ENCODE results near the gene PRICKLE2. TPM values are rescaled to one million over a fixed set of nuclear protein-coding genes. Genes with fewer than 3 reads are reported as not detected.

The PRICKLE2 gene
- total and polyA plus RNA-seq, 2 experiments from 2014 or later: 8.5 to 30.3 TPM

- 0% methylated on average over 1 of the region's 1 CpG for WGBS (ENCODE audit: low lambda C conversion rate, missing lambda C conversion rate)
- H2AFZ ChIP-seq: no peak overlapping the region
- DNase-seq (ENCODE audit: low spot score): no peak
- H3K9me2 ChIP-seq (replicated peaks; ENCODE audit: insufficient read depth): no peaks in the 10 kb centered on the region
- peaks cover 10% of the 10 kb centered on the region for H3K4me1 ChIP-seq (ENCODE audit: insufficient read depth)
- H4K20me1 ChIP-seq (ENCODE audit: insufficient read depth, poor library complexity, severe bottlenecking): no peaks in the 10 kb centered on the region
- H3K27me3 ChIP-seq: no peaks in the 10 kb centered on the region
- H3K79me2 ChIP-seq: no peaks in the 10 kb centered on the region
- no peaks in the 10 kb centered on the region for H3K9me3 ChIP-seq (ENCODE audit: low read depth)
- no peaks in the 10 kb centered on the region for H3K36me3 ChIP-seq (replicated peaks; ENCODE audit: insufficient read depth, low read depth)
- peak overlapping the region; percentile 62 for H3K27ac ChIP-seq
- no peak for TF ChIP-seq EZH2 (IDR thresholded peaks at IDR 0.05; ENCODE audit: borderline replicate concordance)
- no peak for TF ChIP-seq CTCF (IDR thresholded peaks at IDR 0.05; ENCODE audit: poor library complexity)
- TF ChIP-seq EZH2phosphoT487 (IDR thresholded peaks at IDR 0.05; ENCODE audit: low read depth, severe bottlenecking, unreplicated experiment): no peak
- H3K4me3 ChIP-seq: no peak overlapping the region
- H3K4me2 ChIP-seq: no peak overlapping the region
Observed at GRCh38 chr3:64110071-64110470, 115.2 kb downstream of the PRICKLE2 start.

- Histone ChIP-seq H2AFZ (no peak overlapping the region), H3K4me2 (no peak overlapping the region), H3K36me3 (replicated peaks; ENCODE audit: insufficient read depth, low read depth) (no peaks in the 10 kb centered on the region), H3K9me3 (ENCODE audit: low read depth) (no peaks in the 10 kb centered on the region), H3K4me3 (no peak overlapping the region), H3K27ac (peak overlapping the region; percentile 62), H4K20me1 (ENCODE audit: insufficient read depth, poor library complexity, severe bottlenecking) (no peaks in the 10 kb centered on the region), H3K27me3 (no peaks in the 10 kb centered on the region), H3K9me2 (replicated peaks; ENCODE audit: insufficient read depth) (no peaks in the 10 kb centered on the region), H3K79me2 (no peaks in the 10 kb centered on the region), H3K4me1 (ENCODE audit: insufficient read depth) (peaks cover 16% of the 10 kb centered on the region)
- DNase-seq (ENCODE audit: low spot score): peak; percentile 40
- TF ChIP-seq EZH2 (IDR thresholded peaks at IDR 0.05; ENCODE audit: borderline replicate concordance): no peak
- TF ChIP-seq CTCF (IDR thresholded peaks at IDR 0.05; ENCODE audit: poor library complexity): no peak
- no peak for TF ChIP-seq EZH2phosphoT487 (IDR thresholded peaks at IDR 0.05; ENCODE audit: low read depth, severe bottlenecking, unreplicated experiment)
- WGBS (ENCODE audit: low lambda C conversion rate, missing lambda C conversion rate): 67% methylated on average over 1 of the region's 1 CpG
Observed at GRCh38 chr3:64109438-64109837, 115.8 kb downstream of the PRICKLE2 start.

GRCh38 chr3:64108784-64109317, 116.4 kb downstream of the PRICKLE2 start:
- Histone ChIP-seq H3K4me2 (no peak overlapping the region), H4K20me1 (ENCODE audit: insufficient read depth, poor library complexity, severe bottlenecking) (no peaks in the 10 kb centered on the region), H3K27ac (peak overlapping the region; percentile 62), H3K36me3 (replicated peaks; ENCODE audit: insufficient read depth, low read depth) (no peaks in the 10 kb centered on the region), H3K9me2 (replicated peaks; ENCODE audit: insufficient read depth) (no peaks in the 10 kb centered on the region), H3K27me3 (no peaks in the 10 kb centered on the region), H3K79me2 (no peaks in the 10 kb centered on the region), H3K9me3 (ENCODE audit: low read depth) (no peaks in the 10 kb centered on the region), H3K4me3 (no peak overlapping the region), H3K4me1 (ENCODE audit: insufficient read depth) (peaks cover 20% of the 10 kb centered on the region), H2AFZ (no peak overlapping the region)
- no peak for TF ChIP-seq EZH2 (IDR thresholded peaks at IDR 0.05; ENCODE audit: borderline replicate concordance)
- DNase-seq (ENCODE audit: low spot score): no peak
- WGBS (ENCODE audit: low lambda C conversion rate, missing lambda C conversion rate): 93% methylated on average over 7 of the region's 7 CpGs

- Histone ChIP-seq H3K4me2 (no peak overlapping the region), H2AFZ (no peak overlapping the region), H3K9me3 (ENCODE audit: low read depth) (no peaks in the 10 kb centered on the region), H3K79me2 (peaks cover under 1% of the 10 kb centered on the region), H4K20me1 (ENCODE audit: insufficient read depth, poor library complexity, severe bottlenecking) (no peaks in the 10 kb centered on the region), H3K27me3 (no peaks in the 10 kb centered on the region), H3K9me2 (replicated peaks; ENCODE audit: insufficient read depth) (no peaks in the 10 kb centered on the region), H3K36me3 (replicated peaks; ENCODE audit: insufficient read depth, low read depth) (no peaks in the 10 kb centered on the region), H3K27ac (no peak overlapping the region), H3K4me1 (ENCODE audit: insufficient read depth) (peaks cover 20% of the 10 kb centered on the region), H3K4me3 (no peak overlapping the region)
- TF ChIP-seq EZH2 (IDR thresholded peaks at IDR 0.05; ENCODE audit: borderline replicate concordance) (no peak), CTCF (IDR thresholded peaks at IDR 0.05; ENCODE audit: poor library complexity) (no peak), EZH2phosphoT487 (IDR thresholded peaks at IDR 0.05; ENCODE audit: low read depth, severe bottlenecking, unreplicated experiment) (no peak)
- whole genome bisulfite sequencing (ENCODE audit: low lambda C conversion rate, missing lambda C conversion rate): 75% methylated on average over 9 of the region's 9 CpGs
- no peak for DNase-seq (ENCODE audit: low spot score)
Observed at GRCh38 chr3:64108231-64108630, 117.0 kb downstream of the PRICKLE2 start.

All from hepatocyte (in vitro differentiated cells).